Measurements from ENCODE around the gene GOLGA8G. TPM values are rescaled to one million over a fixed set of nuclear protein-coding genes. Genes with fewer than 3 reads are reported as not detected.

Gene GOLGA8G, protein sequence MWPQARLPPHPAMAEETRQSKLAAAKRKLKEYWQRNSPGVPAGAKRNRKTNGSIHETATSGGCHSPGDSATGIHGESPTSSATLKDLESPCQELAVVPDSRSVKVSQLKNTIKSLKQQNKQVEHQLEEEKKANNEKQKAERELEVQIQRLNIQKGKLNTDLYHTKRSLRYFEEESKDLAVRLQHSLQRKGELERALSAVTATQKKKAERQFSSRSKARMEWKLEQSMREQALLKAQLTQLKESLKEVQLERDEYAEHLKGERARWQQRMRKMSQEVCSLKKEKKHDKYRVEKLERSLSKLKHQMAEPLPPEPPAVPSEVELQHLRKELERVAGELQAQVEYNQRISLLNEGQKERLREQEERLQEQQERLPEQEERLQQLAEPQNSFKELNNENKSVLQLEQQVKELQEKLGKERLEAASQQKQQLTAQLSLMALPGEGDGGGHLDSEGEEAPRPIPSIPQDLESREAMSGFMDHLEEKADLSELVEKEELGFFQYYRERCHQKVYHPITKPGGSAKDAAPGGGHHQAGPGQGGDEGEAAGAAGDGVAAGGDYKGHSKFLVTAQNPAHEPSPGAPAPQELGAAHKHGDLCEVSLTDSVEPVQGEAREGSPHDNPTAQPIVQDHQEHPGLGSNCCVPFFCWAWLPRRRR
- not detected in 5 replicates for total RNA-seq (2022; extraction: Qiagen RNA extraction; ENCODE audit: low read depth)

DNA sequence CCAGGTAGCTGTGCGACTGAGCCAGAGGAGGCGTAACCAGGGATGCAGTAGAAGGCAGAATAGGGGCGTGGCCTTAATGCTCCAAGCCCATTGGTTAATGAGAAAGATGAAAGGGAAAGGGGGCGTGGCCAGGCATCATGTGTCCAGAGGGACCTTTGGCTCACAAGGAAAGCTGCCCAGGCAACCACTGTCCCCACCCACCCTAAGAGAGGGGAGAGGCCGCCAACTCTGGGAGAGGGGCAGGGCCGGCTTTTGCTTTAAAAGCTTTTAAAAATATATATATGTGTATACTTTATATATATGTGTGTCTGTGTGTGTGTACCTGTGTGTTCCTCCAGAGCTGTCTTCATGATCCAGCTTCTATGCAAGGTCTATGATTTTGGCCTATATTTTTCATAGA is at the start of gene GOLGA8G:
GOLGA8G (minus strand) TSS at position 18 of the 400 bp plus-strand sequence. CDS start 62 bp downstream, outside the sequence.

DNA sequence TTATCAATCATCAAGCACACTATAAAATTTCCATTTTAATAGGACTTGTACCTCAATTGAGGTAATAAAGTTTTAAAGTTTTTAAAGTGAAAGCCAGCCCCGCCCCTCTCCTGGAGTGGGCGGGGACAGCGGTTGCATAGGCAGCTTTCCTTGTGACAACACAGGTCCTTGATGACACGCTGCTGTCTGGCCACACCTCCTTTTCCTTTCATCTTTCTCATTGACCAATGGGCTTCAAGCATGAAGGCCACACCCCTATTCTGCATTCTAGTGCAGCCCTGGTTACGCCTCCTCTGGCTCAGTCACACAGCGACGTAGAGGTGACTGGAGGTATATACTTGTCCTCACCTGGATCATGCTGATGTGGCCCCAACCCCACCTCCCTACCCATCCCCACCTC is 20.5 kb upstream of the GOLGA8G start, which contains the start of gene GOLGA6L25:
GOLGA6L25 (plus strand) TSS at position 301 of the 400 bp plus-strand sequence; CDS start at position 362, 61 bp downstream.

Other genes with a start within 250 kb of the GOLGA8G start
- gene HERC2, start 210.8 kb downstream of the GOLGA8G start, total RNA-seq (2022; extraction: Qiagen RNA extraction; ENCODE audit: low read depth) = 32.2 to 51.0 TPM (median 49.2 TPM) in 5 replicates
- gene GOLGA6L24, start 174.9 kb downstream of the GOLGA8G start, total RNA-seq (2022; extraction: Qiagen RNA extraction; ENCODE audit: low read depth) = not detected in 5 replicates
- not detected in 5 replicates for gene GOLGA8F, start 154.3 kb downstream of the GOLGA8G start, total RNA-seq (2022; extraction: Qiagen RNA extraction; ENCODE audit: low read depth)
- gene GOLGA6L25, start 20.6 kb upstream of the GOLGA8G start, total RNA-seq (2022; extraction: Qiagen RNA extraction; ENCODE audit: low read depth) = not detected in 5 replicates
- not detected in 5 replicates for gene GOLGA8M, start 179.4 kb upstream of the GOLGA8G start, total RNA-seq (2022; extraction: Qiagen RNA extraction; ENCODE audit: low read depth)

Data from A549 treated with ZK216348 at 1 μM for 4 hours (cell line).